Stimulated activated CD4-positive, alpha-beta T cell treated with anti-CD3 and anti-CD28 coated beads, Interleukin-2, amount 100 ng/mL, for 48 hours (primary cell): ENCODE results near the gene CYP2D6.
"Not testable (repeated sequence)": the region's sequence is repeated elsewhere in the genome, so short reads cannot be mapped to it uniquely, and the experiment has no call there.

Source experiments
- DNase-seq, 2 donors: peaks; one replicate each; pipeline ENCODE4 v3.0.0-alpha.2; 2020

CYP2D6 gene

DNA sequence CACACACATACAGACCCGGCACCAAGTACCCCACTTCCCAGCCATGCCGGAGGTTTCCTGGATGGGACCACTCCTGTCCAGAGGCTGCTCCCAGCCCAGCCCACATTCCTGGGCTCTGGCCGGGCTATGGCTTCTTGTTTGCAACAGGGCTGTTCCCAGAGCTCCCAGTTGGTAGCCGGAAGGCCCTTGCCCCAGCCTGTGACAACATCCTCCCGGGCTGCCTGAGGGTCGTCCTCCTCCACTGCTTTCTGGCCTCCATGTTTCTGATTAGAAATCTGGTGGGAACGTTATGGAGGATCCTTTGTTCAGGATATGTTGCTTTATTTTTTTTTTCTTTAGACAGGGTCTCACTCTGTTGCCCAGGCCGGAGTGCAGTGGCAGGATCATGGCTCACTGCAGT, 952 bp upstream of the CYP2D6 start:
- no peak for DNase-seq

DNA sequence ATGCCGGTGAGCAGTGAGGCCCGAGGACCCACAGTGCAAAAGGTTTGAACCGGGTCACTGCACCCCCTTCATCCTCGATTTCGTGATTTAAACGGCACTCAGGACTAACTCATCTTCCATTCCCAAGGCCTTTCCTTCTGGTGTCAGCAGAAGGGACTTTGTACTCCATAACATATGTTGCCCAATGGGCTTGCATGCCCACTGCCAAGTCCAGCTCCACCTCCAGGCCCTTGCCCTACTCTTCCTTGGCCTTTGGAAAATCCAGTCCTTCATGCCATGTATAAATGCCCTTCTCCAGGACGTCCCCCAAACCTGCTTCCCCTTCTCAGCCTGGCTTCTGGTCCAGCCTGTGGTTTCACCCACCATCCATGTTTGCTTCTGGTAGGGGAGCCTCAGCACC, 428 bp downstream of the CYP2D6 start:
- DNase-seq, result not testable (repeated sequence)

DNA sequence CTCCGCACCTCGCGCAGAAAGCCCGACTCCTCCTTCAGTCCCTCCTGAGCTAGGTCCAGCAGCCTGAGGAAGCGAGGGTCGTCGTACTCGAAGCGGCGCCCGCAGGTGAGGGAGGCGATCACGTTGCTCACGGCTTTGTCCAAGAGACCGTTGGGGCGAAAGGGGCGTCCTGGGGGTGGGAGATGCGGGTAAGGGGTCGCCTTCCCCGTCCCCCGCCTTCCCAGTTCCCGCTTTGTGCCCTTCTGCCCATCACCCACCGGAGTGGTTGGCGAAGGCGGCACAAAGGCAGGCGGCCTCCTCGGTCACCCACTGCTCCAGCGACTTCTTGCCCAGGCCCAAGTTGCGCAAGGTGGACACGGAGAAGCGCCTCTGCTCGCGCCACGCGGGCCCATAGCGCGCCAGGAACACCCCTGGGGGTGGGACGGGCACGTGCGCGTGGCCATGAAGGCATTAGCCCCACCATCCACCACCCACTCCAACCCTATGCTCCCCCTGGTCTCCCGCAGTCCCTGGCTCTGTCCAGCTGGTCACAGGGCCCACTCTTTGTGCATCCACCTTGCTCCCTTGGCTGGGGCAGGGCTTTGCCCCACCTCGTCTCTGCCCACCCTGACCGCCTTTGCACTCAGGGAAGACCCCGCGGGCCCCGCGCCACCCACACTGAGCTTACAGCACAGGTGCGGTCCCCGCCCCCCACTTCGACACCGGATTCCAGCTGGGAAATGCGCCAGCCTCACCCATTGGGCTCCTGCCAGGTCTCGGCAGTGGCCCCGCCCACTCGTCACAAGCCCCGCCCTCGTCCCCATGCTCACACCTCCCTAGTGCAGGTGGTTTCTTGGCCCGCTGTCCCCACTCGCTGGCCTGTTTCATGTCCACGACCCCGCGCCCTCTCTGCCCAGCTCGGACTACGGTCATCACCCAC, 1.6 kb downstream of the CYP2D6 start:
- DNase-seq, result not testable (repeated sequence)

DNA sequence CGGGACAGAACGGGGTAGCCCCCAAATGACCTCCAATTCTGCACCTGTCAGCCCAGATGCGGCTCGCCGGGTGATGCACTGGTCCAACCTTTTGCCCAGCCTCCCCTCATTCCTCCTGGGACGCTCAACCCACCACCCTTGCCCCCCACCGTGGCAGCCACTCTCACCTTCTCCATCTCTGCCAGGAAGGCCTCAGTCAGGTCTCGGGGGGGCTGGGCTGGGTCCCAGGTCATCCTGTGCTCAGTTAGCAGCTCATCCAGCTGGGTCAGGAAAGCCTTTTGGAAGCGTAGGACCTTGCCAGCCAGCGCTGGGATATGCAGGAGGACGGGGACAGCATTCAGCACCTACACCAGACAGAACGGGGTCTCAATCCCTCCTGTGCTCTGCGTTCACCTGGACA, 2.6 kb downstream of the CYP2D6 start:
- not testable (repeated sequence) for DNase-seq

DNA sequence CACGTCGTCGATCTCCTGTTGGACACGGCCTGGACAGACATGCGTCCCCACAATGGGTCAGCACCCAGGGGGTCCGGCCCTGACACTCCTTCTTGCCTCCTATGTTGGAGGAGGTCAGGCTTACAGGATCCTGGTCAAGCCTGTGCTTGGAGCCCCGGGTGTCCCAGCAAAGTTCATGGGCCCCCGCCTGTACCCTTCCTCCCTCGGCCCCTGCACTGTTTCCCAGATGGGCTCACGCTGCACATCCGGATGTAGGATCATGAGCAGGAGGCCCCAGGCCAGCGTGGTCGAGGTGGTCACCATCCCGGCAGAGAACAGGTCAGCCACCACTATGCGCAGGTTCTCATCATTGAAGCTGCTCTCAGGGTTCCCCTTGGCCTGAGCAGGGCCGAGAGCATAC, 3.0 kb downstream of the CYP2D6 start:
- DNase-seq, result no peak

DNA sequence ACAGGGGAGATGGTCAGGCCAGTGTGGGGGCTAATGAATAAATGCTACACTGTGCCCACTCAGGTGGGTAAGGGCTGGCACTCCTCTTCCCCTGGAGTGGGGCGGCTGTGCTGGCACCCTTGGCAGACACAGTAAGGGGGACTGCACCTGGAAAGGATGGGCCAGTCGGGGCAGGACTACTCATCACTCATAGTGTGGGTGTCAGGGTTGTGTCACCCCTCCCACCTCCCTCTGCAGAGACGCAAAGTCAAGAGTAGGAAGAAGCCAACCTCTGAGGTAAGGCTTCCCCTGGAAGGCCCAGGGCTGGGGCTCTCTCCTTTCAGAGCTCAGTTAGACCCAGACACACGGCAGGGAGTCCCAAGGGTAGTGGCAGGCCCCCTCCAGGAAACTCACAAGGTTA, 7.1 kb downstream of the CYP2D6 start:
- not testable (repeated sequence) for DNase-seq

- not testable (repeated sequence) for DNase-seq
These were observed 10.2 kb downstream of the CYP2D6 start for GRCh38 chr22:42120231-42121021.

DNA sequence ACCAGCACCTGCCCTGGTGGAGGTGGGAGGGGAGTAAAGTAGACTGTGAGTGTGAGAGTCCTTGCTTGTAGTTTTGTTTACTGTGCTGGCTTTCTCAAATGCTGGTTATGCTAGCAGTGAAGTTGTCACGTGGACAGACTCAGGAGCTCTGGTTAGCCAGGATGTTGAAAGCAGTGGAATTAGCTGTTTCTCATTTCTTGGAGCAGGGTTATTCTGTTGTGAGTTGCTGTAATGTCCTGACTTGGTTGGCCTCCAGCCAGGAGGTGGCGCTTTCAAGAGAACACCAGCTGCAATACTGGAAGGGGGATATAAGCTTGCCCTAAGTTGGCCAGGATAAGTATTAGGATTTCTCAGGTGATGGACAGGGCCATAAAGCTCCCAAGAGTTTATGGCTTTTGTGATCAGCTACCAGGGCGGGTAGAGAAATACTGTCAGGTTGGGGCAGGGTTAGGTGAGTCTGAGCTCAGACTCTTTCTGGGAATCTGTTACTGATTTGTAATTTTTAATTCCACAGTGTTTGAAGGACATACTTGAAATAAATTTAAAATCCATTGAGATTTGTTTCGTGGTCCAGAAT, 13.7 kb downstream of the CYP2D6 start:
- DNase-seq, result no peak

GRCh38 chr22:42115420-42115830, 15.2 kb downstream of the CYP2D6 start:
- DNase-seq, result not testable (repeated sequence)

GRCh38 chr22:42114721-42115120, 15.9 kb downstream of the CYP2D6 start:
- DNase-seq, result no peak

DNA sequence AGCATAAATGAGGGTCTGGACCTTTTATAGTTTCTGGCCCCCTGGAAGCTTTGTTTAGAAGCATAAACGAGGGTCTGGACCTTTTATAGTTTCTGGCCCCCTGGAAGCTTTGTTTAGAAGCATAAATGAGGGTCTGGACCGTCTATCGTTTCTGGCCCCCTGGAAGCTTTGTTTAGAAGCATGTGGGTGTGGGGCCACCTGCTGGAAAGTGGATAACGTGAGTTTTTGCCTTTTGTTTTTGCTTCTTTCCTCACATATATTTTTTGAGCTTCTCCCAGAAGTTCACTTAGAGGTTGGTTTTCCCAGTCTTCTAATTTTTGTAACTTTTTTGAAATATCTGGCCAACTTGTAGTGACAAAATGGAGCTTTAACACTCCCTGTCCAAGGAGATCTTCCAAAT, 17.8 kb downstream of the CYP2D6 start:
- not testable (repeated sequence) for DNase-seq

- no peak for DNase-seq
These were observed 18.8 kb downstream of the CYP2D6 start for GRCh38 chr22:42111798-42112197.

GRCh38 chr22:42108848-42109247, 21.8 kb downstream of the CYP2D6 start:
- no peak for DNase-seq

DNA sequence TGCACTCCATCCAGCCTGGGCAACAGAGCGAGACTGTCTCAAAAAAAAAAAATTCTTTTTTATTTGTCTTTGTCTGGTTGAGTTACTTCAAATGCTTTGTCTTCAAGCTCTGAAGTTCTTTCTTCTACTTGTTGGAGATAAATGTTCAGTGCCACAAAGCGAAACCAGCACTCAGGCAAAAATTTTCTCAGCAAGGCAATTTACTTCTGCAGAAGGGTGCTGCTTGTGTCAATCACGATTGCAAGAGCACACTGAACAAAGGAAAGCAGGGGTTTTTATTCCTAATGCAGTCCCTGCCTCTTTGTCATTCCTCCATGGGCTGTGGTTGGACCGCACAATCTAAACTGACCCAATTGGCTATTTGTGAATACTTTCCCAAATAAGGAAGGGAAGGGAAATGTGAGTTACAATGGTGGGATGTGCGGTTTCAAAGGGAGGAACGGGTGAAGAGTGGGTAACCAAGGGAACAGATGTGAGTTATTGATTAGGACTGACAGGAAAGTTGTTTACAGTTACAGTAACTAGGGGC, 26.2 kb downstream of the CYP2D6 start:
- DNase-seq, result not testable (repeated sequence)

GRCh38 chr22:42101199-42101598, 29.4 kb downstream of the CYP2D6 start:
- no peak for DNase-seq

DNA sequence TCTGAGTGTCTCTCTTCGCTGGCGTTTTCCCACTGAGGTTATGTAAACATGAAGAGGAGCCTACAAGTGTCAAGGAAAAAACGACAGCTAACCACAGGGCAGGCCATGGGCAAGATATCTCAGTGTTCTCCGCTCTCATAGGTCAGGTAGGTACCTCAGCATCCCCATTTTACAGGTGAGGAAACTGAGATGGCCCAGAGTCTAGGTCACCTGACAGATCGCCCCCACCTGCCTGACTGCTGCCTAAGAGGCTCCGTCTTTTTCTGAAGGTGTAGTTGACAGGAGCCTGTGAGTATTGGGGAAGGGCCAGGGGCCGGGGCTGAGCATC, 39.2 kb downstream of the CYP2D6 start:
- no peak for DNase-seq

DNA sequence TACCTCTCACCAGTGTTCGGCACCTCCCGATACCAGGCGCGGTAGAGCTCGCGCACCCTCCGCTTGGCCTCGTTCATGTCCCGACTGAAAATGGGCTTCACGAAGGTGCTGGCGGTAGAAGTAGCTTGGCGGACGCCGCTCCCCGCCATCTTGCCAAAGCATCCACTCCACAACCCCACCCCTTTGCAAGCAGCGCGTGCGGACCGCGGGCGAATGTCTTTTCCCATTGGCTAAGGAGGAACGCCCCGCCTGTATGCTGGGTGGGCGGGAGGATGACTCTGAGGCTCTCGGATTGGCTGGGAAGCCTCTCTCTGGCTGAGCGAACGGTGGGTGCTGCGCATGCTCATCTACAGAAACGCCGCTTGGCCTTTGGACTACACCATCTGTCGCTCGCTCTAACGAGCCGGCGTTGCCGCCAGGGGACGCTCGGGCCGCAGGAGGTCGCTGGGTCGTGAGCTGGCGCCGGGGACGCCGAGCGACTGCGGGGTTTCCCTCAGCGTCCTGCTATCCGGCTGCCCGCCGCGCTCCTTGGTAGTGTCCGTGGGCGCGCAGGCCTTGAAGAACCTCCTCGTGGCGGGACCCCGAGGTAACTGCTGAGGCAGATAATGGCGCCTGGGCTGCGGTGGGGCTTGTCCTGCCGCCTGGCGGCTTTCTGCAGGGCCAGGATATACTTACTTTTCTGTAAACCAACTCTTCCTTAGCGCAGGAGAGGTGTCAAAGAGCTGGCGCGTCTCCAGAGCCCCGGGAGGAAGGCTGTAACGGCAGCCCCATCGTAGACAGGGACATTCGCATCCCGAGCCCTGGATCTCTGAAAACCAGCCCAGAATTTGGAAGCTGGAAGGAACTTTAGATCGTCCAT, 39.8 kb downstream of the CYP2D6 start, which contains the start of gene NDUFA6:
Gene NDUFA6 (minus strand): TSS at position 177 of the 859 bp plus-strand sequence. CDS start 28 bp downstream, at position 149.
- peak; percentile 94 to 95 for DNase-seq

GRCh38 chr22:42086051-42086450, 44.6 kb downstream of the CYP2D6 start:
- DNase-seq, result no peak

GRCh38 chr22:42084874-42085273, 45.7 kb downstream of the CYP2D6 start:
- no peak for DNase-seq

- DNase-seq, result no peak
These were observed 47.5 kb downstream of the CYP2D6 start for GRCh38 chr22:42083119-42083518.

DNA sequence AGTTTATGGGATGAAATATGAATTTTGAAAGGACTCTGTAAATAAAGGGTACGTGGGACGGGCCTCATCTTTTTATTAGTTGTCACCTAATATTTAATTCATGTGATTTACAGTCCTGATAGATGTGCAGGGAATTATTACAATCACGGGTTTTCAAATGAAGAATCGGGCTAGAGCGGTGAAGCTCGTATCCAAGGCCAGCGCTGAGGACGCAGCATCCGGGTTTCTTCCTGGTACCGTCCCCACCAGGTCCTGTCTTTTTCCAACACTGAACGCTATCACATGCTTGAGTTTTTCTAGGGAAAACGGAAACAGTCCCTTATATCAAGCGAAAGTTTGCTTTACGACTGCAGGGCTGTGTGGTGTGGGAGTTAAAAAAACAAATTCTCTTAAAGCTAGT, 50.3 kb downstream of the CYP2D6 start:
- no peak for DNase-seq
